Panc1 (cell line): ENCODE measurements around the gene TMPRSS13. TPM values are rescaled to one million over a fixed set of nuclear protein-coding genes. Genes with fewer than 3 reads are reported as not detected.

Source experiments
- ATAC-seq: fragments of 200-7000 bp; cut with Tn5 transposase; 2 replicates; pipeline ENCODE4 v1.9.1; 2020; ENCODE audit warnings: mild to moderate bottlenecking, moderate library complexity
- BruUV-seq: library from RNA; stranded (reverse); fragments of 400-500 nt; replicated peaks from 2 replicates; lab custom pipeline; 2021; lab: Mats Ljungman, UMichigan
- CTCF ChIA-PET: fragments of 300-600 bp; sonication (Branson Sonifier 250); formaldehyde crosslinking; loops from one replicate; lab custom pipeline; 2022; ENCODE audit warnings: antibody characterized with exemption; lab: Charles Lee
- POLR2A ChIA-PET: fragments of 300-600 bp; sonication (Branson Sonifier 250); formaldehyde crosslinking; loops from one replicate; lab custom pipeline; 2022; ENCODE audit warnings: antibody characterized with exemption; lab: Charles Lee
- DNase-seq: peaks from one replicate; pipeline ENCODE4 v3.0.0-alpha.2; 2010; ENCODE audit warnings: low read depth, low spot score
- H3K27ac ChIP-seq: 2 replicates; pipeline ENCODE4 v1.5.1; 2011; ENCODE audit warnings: mild to moderate bottlenecking, low read length, inconsistent platforms
- H3K27me3 ChIP-seq: fragments of 200-500 bp; sonication (Bioruptor generic); 2 replicates; pipeline ENCODE4 v1.6.0; 2014; ENCODE audit warnings: low read length, inconsistent platforms; ENCODE audit not compliant: control insufficient read depth, insufficient read depth
- H3K36me3 ChIP-seq: fragments of 200-500 bp; sonication (Bioruptor generic); 2 replicates; pipeline ENCODE4 v1.5.1; 2014; ENCODE audit warnings: inconsistent platforms, mild to moderate bottlenecking, low read length, moderate library complexity; ENCODE audit not compliant: control insufficient read depth, insufficient read depth
- H3K4me1 ChIP-seq: 2 replicates; pipeline ENCODE4 v1.5.1; 2011; ENCODE audit warnings: inconsistent platforms, mild to moderate bottlenecking, low read length, moderate library complexity; ENCODE audit not compliant: control insufficient read depth, insufficient read depth
- H3K4me3 ChIP-seq, 2 experiments: 2 replicates each; pipeline ENCODE4 v1.5.1; 2011 to 2012; ENCODE audit warnings: low read depth in 2 of 2, low read length in 2 of 2, mild to moderate bottlenecking in 2 of 2, inconsistent platforms in 1 of 2, moderate library complexity in 1 of 2
- H3K9me3 ChIP-seq: fragments of 200-500 bp; sonication (Bioruptor generic); 2 replicates; pipeline ENCODE4 v1.5.1; 2014; ENCODE audit warnings: low read depth, mild to moderate bottlenecking, inconsistent platforms, low read length, moderate library complexity; ENCODE audit not compliant: control insufficient read depth, insufficient read depth
- POLR2AphosphoS5 ChIP-seq: IDR thresholded peaks from 2 replicates; pipeline ENCODE4 v1.6.1; 2012; ENCODE audit warnings: mild to moderate bottlenecking, low read depth, low read length, moderate library complexity
- SIN3A ChIP-seq: IDR thresholded peaks from 2 replicates; pipeline ENCODE4 v1.6.1; 2012; ENCODE audit warnings: low read depth, mild to moderate bottlenecking, low read length, moderate library complexity, borderline replicate concordance; ENCODE audit not compliant: insufficient read depth
- TCF7L2 ChIP-seq: IDR thresholded peaks from 2 replicates; pipeline ENCODE4 v1.6.1; 2011; ENCODE audit warnings: mild to moderate bottlenecking, low read depth, low read length, inconsistent platforms
- in situ Hi-C: cut with HindIII; loops from 2 replicates; pipeline ENCODE4 v1.10.0; 2016; ENCODE audit warnings: low sequenced_read_pairs, low pct_unique_long_range_greater_than_20kb
- intact Hi-C: fragments of 100-400 bp; cut with micrococcal nuclease; formaldehyde crosslinking; loops from one replicate; pipeline ENCODE4 v1.10.0; 2022; ENCODE audit not compliant: unreplicated experiment
- total RNA-seq: library from RNA; stranded (reverse); gene quantifications from one replicate; pipeline ENCODE4 v1.2.1, GENCODE V29; 2021; ENCODE audit not compliant: unreplicated experiment
- TF ChIP-seq, protein P1 (sequence below): fragments of 450-650 bp; IDR thresholded peaks from 2 replicates; pipeline ENCODE4 v1.5.1; 2017; ENCODE audit warnings: mild to moderate bottlenecking
- TF ChIP-seq, protein P2 (sequence below), 2 experiments: IDR thresholded peaks; 2 replicates each; pipeline ENCODE4 v1.6.1; 2011 to 2012; ENCODE audit warnings: low read depth in 2 of 2, control low read depth in 1 of 2, low read length in 1 of 2, mild to moderate bottlenecking in 1 of 2, moderate library complexity in 1 of 2; ENCODE audit not compliant: insufficient read depth in 1 of 2

Gene TMPRSS13
- total RNA-seq, 1 experiment from 2014 or later: not detected

DNA sequence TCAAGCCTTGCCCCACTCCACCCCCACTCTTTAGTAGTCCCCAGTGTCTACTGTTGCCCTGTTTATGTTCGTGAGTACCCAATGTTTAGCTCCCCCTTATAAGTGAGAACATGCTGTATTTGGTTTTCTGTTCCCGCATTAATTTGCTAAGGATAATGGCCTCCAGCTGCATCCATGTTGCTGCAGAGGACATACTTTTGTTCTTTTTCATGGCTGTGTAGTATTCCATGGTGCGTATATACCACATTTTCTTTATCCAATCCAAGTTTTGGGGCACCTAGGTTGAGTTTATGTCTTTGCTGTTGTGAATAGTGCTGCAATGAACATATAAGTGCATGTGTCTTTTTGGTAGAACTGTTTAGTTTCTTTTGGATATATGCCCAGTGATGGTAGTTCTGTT lies 36.6 kb downstream of the TMPRSS13 start:
- H3K4me1 ChIP-seq: no peaks in the 10 kb centered on the region
- ATAC-seq: no peak
- intact Hi-C loops (no loop called here), in situ Hi-C loops (no loop called here)
- no peak overlapping the region for H3K27ac ChIP-seq
- no peak for DNase-seq
- H3K27me3 ChIP-seq: peaks cover 20% of the 10 kb centered on the region
- no peaks in the 10 kb centered on the region for H3K36me3 ChIP-seq
- POLR2A ChIA-PET: no interaction called here
- BruUV-seq: no TSS peak
- TF ChIP-seq SIN3A: no peak
- TF ChIP-seq, protein P1, sequence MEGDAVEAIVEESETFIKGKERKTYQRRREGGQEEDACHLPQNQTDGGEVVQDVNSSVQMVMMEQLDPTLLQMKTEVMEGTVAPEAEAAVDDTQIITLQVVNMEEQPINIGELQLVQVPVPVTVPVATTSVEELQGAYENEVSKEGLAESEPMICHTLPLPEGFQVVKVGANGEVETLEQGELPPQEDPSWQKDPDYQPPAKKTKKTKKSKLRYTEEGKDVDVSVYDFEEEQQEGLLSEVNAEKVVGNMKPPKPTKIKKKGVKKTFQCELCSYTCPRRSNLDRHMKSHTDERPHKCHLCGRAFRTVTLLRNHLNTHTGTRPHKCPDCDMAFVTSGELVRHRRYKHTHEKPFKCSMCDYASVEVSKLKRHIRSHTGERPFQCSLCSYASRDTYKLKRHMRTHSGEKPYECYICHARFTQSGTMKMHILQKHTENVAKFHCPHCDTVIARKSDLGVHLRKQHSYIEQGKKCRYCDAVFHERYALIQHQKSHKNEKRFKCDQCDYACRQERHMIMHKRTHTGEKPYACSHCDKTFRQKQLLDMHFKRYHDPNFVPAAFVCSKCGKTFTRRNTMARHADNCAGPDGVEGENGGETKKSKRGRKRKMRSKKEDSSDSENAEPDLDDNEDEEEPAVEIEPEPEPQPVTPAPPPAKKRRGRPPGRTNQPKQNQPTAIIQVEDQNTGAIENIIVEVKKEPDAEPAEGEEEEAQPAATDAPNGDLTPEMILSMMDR: no peak
- TF ChIP-seq, protein P2, sequence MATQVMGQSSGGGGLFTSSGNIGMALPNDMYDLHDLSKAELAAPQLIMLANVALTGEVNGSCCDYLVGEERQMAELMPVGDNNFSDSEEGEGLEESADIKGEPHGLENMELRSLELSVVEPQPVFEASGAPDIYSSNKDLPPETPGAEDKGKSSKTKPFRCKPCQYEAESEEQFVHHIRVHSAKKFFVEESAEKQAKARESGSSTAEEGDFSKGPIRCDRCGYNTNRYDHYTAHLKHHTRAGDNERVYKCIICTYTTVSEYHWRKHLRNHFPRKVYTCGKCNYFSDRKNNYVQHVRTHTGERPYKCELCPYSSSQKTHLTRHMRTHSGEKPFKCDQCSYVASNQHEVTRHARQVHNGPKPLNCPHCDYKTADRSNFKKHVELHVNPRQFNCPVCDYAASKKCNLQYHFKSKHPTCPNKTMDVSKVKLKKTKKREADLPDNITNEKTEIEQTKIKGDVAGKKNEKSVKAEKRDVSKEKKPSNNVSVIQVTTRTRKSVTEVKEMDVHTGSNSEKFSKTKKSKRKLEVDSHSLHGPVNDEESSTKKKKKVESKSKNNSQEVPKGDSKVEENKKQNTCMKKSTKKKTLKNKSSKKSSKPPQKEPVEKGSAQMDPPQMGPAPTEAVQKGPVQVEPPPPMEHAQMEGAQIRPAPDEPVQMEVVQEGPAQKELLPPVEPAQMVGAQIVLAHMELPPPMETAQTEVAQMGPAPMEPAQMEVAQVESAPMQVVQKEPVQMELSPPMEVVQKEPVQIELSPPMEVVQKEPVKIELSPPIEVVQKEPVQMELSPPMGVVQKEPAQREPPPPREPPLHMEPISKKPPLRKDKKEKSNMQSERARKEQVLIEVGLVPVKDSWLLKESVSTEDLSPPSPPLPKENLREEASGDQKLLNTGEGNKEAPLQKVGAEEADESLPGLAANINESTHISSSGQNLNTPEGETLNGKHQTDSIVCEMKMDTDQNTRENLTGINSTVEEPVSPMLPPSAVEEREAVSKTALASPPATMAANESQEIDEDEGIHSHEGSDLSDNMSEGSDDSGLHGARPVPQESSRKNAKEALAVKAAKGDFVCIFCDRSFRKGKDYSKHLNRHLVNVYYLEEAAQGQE (IDR thresholded peaks at IDR 0.05; ENCODE audit: insufficient read depth in 1 of 2, low read depth in 2 of 2, low read length in 1 of 2): no peak
- no peak for TF ChIP-seq TCF7L2
- CTCF ChIA-PET: no interaction called here
- H3K4me3 ChIP-seq: no peak overlapping the region
- H3K9me3 ChIP-seq: no peaks in the 10 kb centered on the region

DNA sequence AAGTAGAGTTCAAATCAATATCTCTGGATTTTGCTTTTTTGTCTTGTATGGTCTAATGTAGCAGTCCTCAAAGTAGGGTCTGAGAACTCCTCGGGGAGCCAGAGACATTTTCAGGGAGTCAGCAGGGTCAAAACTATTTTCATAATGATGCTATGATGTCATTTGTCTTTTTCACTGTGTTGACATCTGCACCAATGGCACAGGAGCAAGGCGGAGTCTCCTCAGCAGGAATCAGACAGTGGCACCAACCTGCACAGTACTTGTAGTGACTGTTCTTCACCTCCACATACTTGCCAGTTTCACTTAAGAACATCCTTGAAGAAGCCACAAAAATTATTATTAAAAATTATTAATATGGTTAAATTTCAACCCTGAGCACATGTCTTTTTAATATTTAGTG lies 37.8 kb downstream of the TMPRSS13 start:
- intact Hi-C loops (no loop called here), in situ Hi-C loops (no loop called here)
- Histone ChIP-seq H3K27me3 (peaks cover 11% of the 10 kb centered on the region), H3K4me1 (no peaks in the 10 kb centered on the region), H3K9me3 (no peaks in the 10 kb centered on the region), H3K36me3 (no peaks in the 10 kb centered on the region), H3K27ac (no peak overlapping the region), H3K4me3 (no peak overlapping the region)
- ChIA-PET CTCF (no interaction called here), POLR2A (no interaction called here)
- DNase-seq (no peak), ATAC-seq (no peak)
- TF ChIP-seq SIN3A: no peak
- TF ChIP-seq POLR2AphosphoS5: no peak
- BruUV-seq: no TSS peak

DNA sequence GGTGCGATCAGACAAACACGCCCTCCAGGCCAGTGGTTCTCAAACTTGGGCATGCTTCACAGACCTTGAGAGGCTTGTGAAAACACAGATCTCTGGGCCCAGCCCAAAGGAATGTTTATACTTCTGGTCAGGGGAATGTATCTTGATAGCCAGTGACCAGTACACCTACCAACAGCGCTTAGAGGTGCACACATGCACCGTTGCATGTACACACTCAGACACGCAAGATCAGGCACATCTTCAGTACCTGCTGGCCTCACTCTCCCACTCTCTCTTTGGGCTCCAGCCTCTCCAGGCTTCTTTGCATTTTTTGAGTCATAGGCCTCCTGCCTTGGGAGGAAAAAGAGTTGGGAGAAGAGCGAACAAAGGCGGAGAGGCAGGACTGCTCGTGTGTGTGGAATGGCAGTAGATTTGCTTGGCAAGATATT lies 41.0 kb downstream of the TMPRSS13 start:
- BruUV-seq: no TSS peak
- in situ Hi-C loops: no loop called here
- peaks cover under 1% of the 10 kb centered on the region; the same call in 1 of the 2 replicates for H3K27me3 ChIP-seq
- intact Hi-C loops: no loop called here
- H3K9me3 ChIP-seq: no peaks in the 10 kb centered on the region
- H3K4me3 ChIP-seq: no peak overlapping the region
- DNase-seq (no peak), ATAC-seq (no peak)
- H3K27ac ChIP-seq: no peak overlapping the region
- H3K36me3 ChIP-seq: no peaks in the 10 kb centered on the region
- ChIA-PET POLR2A (no interaction called here), CTCF (interaction anchor here (0.6 kb wide), 1 partner anchor 12 kb away, joined by 3 read pairs; no protein-coding TSS in a partner anchor)
- TF ChIP-seq, protein P1: no peak
- no peak for TF ChIP-seq POLR2AphosphoS5
- no peak for TF ChIP-seq TCF7L2
- TF ChIP-seq, protein P2 (IDR thresholded peaks at IDR 0.05; ENCODE audit: insufficient read depth in 1 of 2, low read depth in 2 of 2, low read length in 1 of 2): no peak
- no peak for TF ChIP-seq SIN3A
- H3K4me1 ChIP-seq: no peaks in the 10 kb centered on the region
